ENCODE measurements around the gene MAGEA12. TPM values are rescaled to one million over a fixed set of nuclear protein-coding genes. Genes with fewer than 3 reads are reported as not detected.
"Not testable (repeated sequence)": the region's sequence is repeated elsewhere in the genome, so short reads cannot be mapped to it uniquely, and the experiment has no call there.

MAGEA12 gene
- total RNA-seq, result not detected

- 83 to 90% methylated on average over 8 to 17 of the region's 21 CpGs for WGBS, 2 donors
- TF ChIP-seq CTCF (IDR thresholded peaks at IDR 0.05), result no peak
- TF ChIP-seq POLR2A (IDR thresholded peaks at IDR 0.05), result no peak
- TF ChIP-seq EP300 (IDR thresholded peaks at IDR 0.05), result no peak
- Histone ChIP-seq H3K4me1 (no peaks in the 10 kb centered on the region), H3K27me3 (no peaks in the 10 kb centered on the region), H3K36me3 (no peaks in the 10 kb centered on the region), H3K4me3 (no peak within 1 kb of the TSS), H3K27ac (no peak within 1 kb of the TSS), H3K9me3 (no peaks in the 10 kb centered on the region)
- DNase-seq (ENCODE audit: low spot score in 2 of 2), result no peak
These were observed at the start of gene MAGEA12, which contains the start of gene CSAG1 for GRCh38 chrX:152733261-152733975. Gene MAGEA12, plus strand, starts transcription at chrX:152733757. Its CDS starts 2,405 bp downstream, at chrX:152736162. Gene CSAG1, minus strand, starts transcription at chrX:152733721. Its CDS starts 1,261 bp downstream, at chrX:152732460.

GRCh38 chrX:152697952-152698931 is 35.3 kb upstream of the MAGEA12 start, which contains the start of gene MAGEA3:
Gene MAGEA3, plus strand, starts transcription at chrX:152698794. Its CDS starts 2,039 bp downstream, at chrX:152700833.
- not testable (repeated sequence) for DNase-seq (ENCODE audit: low spot score in 2 of 2); H3K4me3 ChIP-seq; H3K27ac ChIP-seq; H3K9me3 ChIP-seq; H3K36me3 ChIP-seq; H3K4me1 ChIP-seq; H3K27me3 ChIP-seq
- WGBS, 2 donors, result no CpG with 5 or more reads among the region's 34 CpGs

- not testable (repeated sequence) for H3K27me3 ChIP-seq; H3K4me3 ChIP-seq; H3K4me1 ChIP-seq; H3K9me3 ChIP-seq; H3K36me3 ChIP-seq; H3K27ac ChIP-seq; DNase-seq (ENCODE audit: low spot score in 2 of 2)
- WGBS, 2 donors, result 90 to 100% methylated on average over 2 to 4 of the region's 5 CpGs
These were observed 33.2 kb upstream of the MAGEA12 start for GRCh38 chrX:152700390-152700789.

- H3K9me3 ChIP-seq; H3K4me3 ChIP-seq; DNase-seq (ENCODE audit: low spot score in 2 of 2); H3K27ac ChIP-seq; H3K27me3 ChIP-seq; H3K36me3 ChIP-seq; H3K4me1 ChIP-seq: not testable (repeated sequence)
- WGBS, 2 donors, result 86% methylated on average over 4 of the region's 7 CpGs; no CpG with 5 or more reads in 1 of the 2 donors
These were observed 27.1 kb upstream of the MAGEA12 start for GRCh38 chrX:152706500-152706899.

- not testable (repeated sequence) for H3K4me1 ChIP-seq; H3K9me3 ChIP-seq; DNase-seq (ENCODE audit: low spot score in 2 of 2); H3K27ac ChIP-seq; H3K27me3 ChIP-seq; H3K4me3 ChIP-seq; H3K36me3 ChIP-seq
- no CpG with 5 or more reads among the region's 2 CpGs for WGBS, 2 donors
These were observed 24.4 kb upstream of the MAGEA12 start, which contains the start of gene CSAG2 for GRCh38 chrX:152709173-152709572. Gene CSAG2, minus strand, starts transcription at chrX:152709273. Its CDS starts 161 bp downstream, at chrX:152709112.

- H3K36me3 ChIP-seq; H3K4me3 ChIP-seq; DNase-seq (ENCODE audit: low spot score in 2 of 2); H3K27ac ChIP-seq; H3K27me3 ChIP-seq; H3K9me3 ChIP-seq; H3K4me1 ChIP-seq: not testable (repeated sequence)
- no CpG with 5 or more reads among the region's 5 CpGs for WGBS, 2 donors
These were observed 20.4 kb upstream of the MAGEA12 start for GRCh38 chrX:152713195-152713594.

- not testable (repeated sequence) for H3K27ac ChIP-seq; H3K4me1 ChIP-seq; H3K4me3 ChIP-seq; DNase-seq (ENCODE audit: low spot score in 2 of 2); H3K9me3 ChIP-seq; H3K36me3 ChIP-seq; H3K27me3 ChIP-seq
- no CpG with 5 or more reads among the region's 35 CpGs for WGBS, 2 donors
These were observed 19.5 kb upstream of the MAGEA12 start, which contains the start of gene MAGEA2B for GRCh38 chrX:152713815-152714787. Gene MAGEA2B, plus strand, starts transcription at chrX:152714628. Its CDS starts 2,479 bp downstream, at chrX:152717107.
